HUES48 (cell line): Measurements from ENCODE around the gene GRAMD2A.

Experiments used
- H3K27ac ChIP-seq: one replicate; pipeline ENCODE4 v1.7.0; 2013; ENCODE audit warnings: low read depth, low read length, inconsistent platforms
- H3K27me3 ChIP-seq: 2 replicates; pipeline ENCODE4 v1.6.1; 2013; ENCODE audit warnings: mild to moderate bottlenecking, low read length; ENCODE audit not compliant: control insufficient read depth, insufficient read depth
- H3K36me3 ChIP-seq: 2 replicates; pipeline ENCODE4 v1.6.1; 2013; ENCODE audit warnings: low read length; ENCODE audit not compliant: control insufficient read depth, insufficient read depth
- H3K4me1 ChIP-seq: 2 replicates; pipeline ENCODE4 v1.6.1; 2013; ENCODE audit warnings: mild to moderate bottlenecking, low read length; ENCODE audit not compliant: control insufficient read depth, insufficient read depth
- H3K4me3 ChIP-seq: 2 replicates; pipeline ENCODE4 v1.5.1; 2013; ENCODE audit warnings: mild to moderate bottlenecking, low read depth, low read length
- H3K9ac ChIP-seq: 2 replicates; pipeline ENCODE4 v1.6.1; 2013; ENCODE audit warnings: mild to moderate bottlenecking, low read depth, low read length, moderate library complexity
- H3K9me3 ChIP-seq: 2 replicates; pipeline ENCODE4 v1.6.1; 2013; ENCODE audit warnings: low read length; ENCODE audit not compliant: control insufficient read depth, insufficient read depth

Gene GRAMD2A

GRCh38 chr15:72112116-72112515 is 85.5 kb downstream of the GRAMD2A start:
- H3K4me1 ChIP-seq, result peaks cover 7% of the 10 kb centered on the region
- no peaks in the 10 kb centered on the region for H3K9me3 ChIP-seq
- H3K9ac ChIP-seq, result no peak overlapping the region
- H3K27me3 ChIP-seq, result no peaks in the 10 kb centered on the region
- no peak overlapping the region for H3K27ac ChIP-seq
- no peaks in the 10 kb centered on the region for H3K36me3 ChIP-seq
- no peak overlapping the region for H3K4me3 ChIP-seq

- Histone ChIP-seq H3K27me3 (no peaks in the 10 kb centered on the region), H3K4me1 (no peaks in the 10 kb centered on the region), H3K27ac (no peak overlapping the region), H3K36me3 (no peaks in the 10 kb centered on the region), H3K4me3 (no peak overlapping the region), H3K9ac (no peak overlapping the region), H3K9me3 (no peaks in the 10 kb centered on the region)
Measured at GRCh38 chr15:72110355-72110754, 87.2 kb downstream of the GRAMD2A start.
